Spleen (tissue), 11 donors: ENCODE results near the gene NXPH4. TPM values are rescaled to one million over a fixed set of nuclear protein-coding genes. Genes with fewer than 3 reads are reported as not detected.

Experiments used
- DNase-seq: peaks from one replicate; pipeline ENCODE4 v3.0.0-alpha.2; 2020
- H3K27ac ChIP-seq, 8 donors: fragments of 200-600 bp; sonication (generic) in 7 of 8; 1 replicate in 4 of 8; 2 replicates in 4 of 8; pipeline versions ENCODE4 v1.5.0 to v1.8.0; 2016 to 2021; ENCODE audit warnings: inconsistent platforms in 4 of 8, mild to moderate bottlenecking in 4 of 8, moderate library complexity in 1 of 8
- H3K27me3 ChIP-seq, 7 donors: fragments of 200-600 bp; sonication (generic) in 6 of 7; replicated peaks in 1 of 7; 1 replicate in 4 of 7; 2 replicates in 3 of 7; pipeline versions ENCODE4 v1.5.0 to v1.8.0; 2016 to 2021; ENCODE audit warnings: inconsistent platforms in 3 of 7, mild to moderate bottlenecking in 1 of 7
- H3K36me3 ChIP-seq, 6 donors: fragments of 200-600 bp; sonication (generic) in 5 of 6; 1 replicate in 4 of 6; 2 replicates in 2 of 6; pipeline versions ENCODE4 v1.5.0 to v1.8.0; 2016 to 2021; ENCODE audit warnings: inconsistent platforms in 2 of 6
- H3K4me1 ChIP-seq, 6 donors: fragments of 200-600 bp; sonication (generic) in 5 of 6; 1 replicate in 3 of 6; 2 replicates in 3 of 6; pipeline versions ENCODE4 v1.5.0 to v1.8.0; 2016 to 2021; ENCODE audit warnings: inconsistent platforms in 3 of 6
- H3K4me3 ChIP-seq, 8 donors: fragments of 200-600 bp; sonication (generic) in 7 of 8; 1 replicate in 4 of 8; 2 replicates in 4 of 8; pipeline versions ENCODE4 v1.5.0 to v1.8.0; 2016 to 2021; ENCODE audit warnings: inconsistent platforms in 4 of 8, mild to moderate bottlenecking in 4 of 8, moderate library complexity in 2 of 8
- H3K9me3 ChIP-seq, 8 donors: fragments of 200-600 bp; sonication (generic) in 7 of 8; 1 replicate in 4 of 8; 2 replicates in 4 of 8; pipeline versions ENCODE4 v1.5.0 to v1.8.0; 2016 to 2021; ENCODE audit warnings: inconsistent platforms in 4 of 8
- CTCF ChIP-seq, 11 experiments: fragments of 200-600 bp in 7 of 11; fragments of 450-650 bp in 4 of 11; sonication (generic) in 4 of 11; IDR thresholded peaks in 8 of 11; conservative IDR thresholded peaks in 3 of 11; 1 replicate in 7 of 11; 2 replicates in 4 of 11; pipeline versions ENCODE4 v1.4.0 to v1.8.0; 2016 to 2021; ENCODE audit warnings: antibody characterized with exemption in 11 of 11, inconsistent platforms in 4 of 11, mild to moderate bottlenecking in 1 of 11
- POLR2A ChIP-seq, 3 donors: fragments of 450-650 bp; IDR thresholded peaks; one replicate each; pipeline ENCODE4 v1.5.1; 2017; ENCODE audit warnings: antibody characterized with exemption in 3 of 3, mild to moderate bottlenecking in 1 of 3
- POLR2AphosphoS5 ChIP-seq, 3 donors: sonication (generic); formaldehyde crosslinking; IDR thresholded peaks; one replicate each; pipeline ENCODE4 v1.5.1; 2017; ENCODE audit warnings: antibody characterized with exemption in 3 of 3
- WGBS, 5 donors: extraction: QIAGEN DNeasy Blood & Tissue Kit in 3 of 5; methylation state at CpG; one replicate each; pipeline versions ENCODE4 v1.1.5 to v1.1.7; 2013 to 2018; 5-methylcytosine and 5-hydroxymethylcytosine counted together
- intact Hi-C: fragments of 100-400 bp; cut with DNase I; formaldehyde crosslinking; loops from one replicate; pipeline ENCODE4 v1.15.0; 2023; ENCODE audit warnings: low total_unique reads
- polyA plus RNA-seq, 3 donors: library from polyadenylated mRNA; stranded (reverse); fragments of 200-250 nt; gene quantifications; one replicate each; pipeline ENCODE4 v1.2.1, GENCODE V29; 2013
- total RNA-seq, 7 donors: library from RNA; depleted of rRNA in 3 of 7; stranded (reverse); fragments of >200 nt in 3 of 7; fragmentation: NEBNext Ultra II Directional in 4 of 7; extraction: Animal tissue kit (Norgen Biotek cat#: 25700) in 4 of 7; gene quantifications; one replicate each; pipeline versions ENCODE4 v1.1.0 to v1.2.1, GENCODE V29; 2016 to 2021
- donor health status: healthy with polysubstance abuse.
- donor health status: DM: no; HTN: no; CAD: no; lungs with moderate emphysema.
- donor health status: DM: no; HTN: no; CAD: no.
- donor health status: Bipolar disorder and iron deficiency.
- donor health status: healthy.
- donor health status: DM: no; HTN: no; CAD: no.
- donor health status: DM: yes; HTN: yes; CAD: no.

NXPH4 gene
- total and polyA plus RNA-seq, 10 donors: 0.11 to 0.60 (median 0.23) TPM; not detected in 4

GRCh38 chr12:57211791-57212700 is 4.5 kb upstream of the NXPH4 start:
- DNase-seq: no peak
- Histone ChIP-seq H3K27me3 (peaks cover 0 to 50% (median 36%) of the 10 kb centered on the region in 7 donors), H3K9me3 (no peaks in the 10 kb centered on the region), H3K4me3 (no peak overlapping the region), H3K27ac (no peak overlapping the region), H3K36me3 (peaks cover 0 to 60% (median 8%) of the 10 kb centered on the region in 6 donors), H3K4me1 (peaks cover 15 to 44% (median 39%) of the 10 kb centered on the region in 6 donors)
- 86 to 91% (median 89%) methylated on average over 24 to 27 of the region's 27 CpGs for WGBS, 5 donors
- TF ChIP-seq POLR2A (IDR thresholded peaks at IDR 0.05) (no peak), CTCF (IDR thresholded peaks at IDR 0.05 in 8 of 11, conservative IDR thresholded peaks at IDR 0.05 in 3 of 11) (no peak), POLR2AphosphoS5 (IDR thresholded peaks at IDR 0.05) (no peak)
- intact Hi-C loops: no loop called here

DNA sequence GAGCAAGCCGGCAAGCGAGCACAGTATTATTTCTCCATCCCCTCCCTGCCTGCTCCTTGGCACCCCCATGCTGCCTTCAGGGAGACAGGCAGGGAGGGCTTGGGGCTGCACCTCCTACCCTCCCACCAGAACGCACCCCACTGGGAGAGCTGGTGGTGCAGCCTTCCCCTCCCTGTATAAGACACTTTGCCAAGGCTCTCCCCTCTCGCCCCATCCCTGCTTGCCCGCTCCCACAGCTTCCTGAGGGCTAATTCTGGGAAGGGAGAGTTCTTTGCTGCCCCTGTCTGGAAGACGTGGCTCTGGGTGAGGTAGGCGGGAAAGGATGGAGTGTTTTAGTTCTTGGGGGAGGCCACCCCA is 3.9 kb upstream of the NXPH4 start:
- H3K4me3 ChIP-seq: no peak overlapping the region
- peak in 1 of 3 donors; percentile 8 for TF ChIP-seq POLR2AphosphoS5 (IDR thresholded peaks at IDR 0.05)
- TF ChIP-seq POLR2A (IDR thresholded peaks at IDR 0.05): no peak
- peaks cover 21 to 50% (median 45%) of the 10 kb centered on the region in 6 donors for H3K4me1 ChIP-seq
- DNase-seq: no peak
- H3K27ac ChIP-seq: no peak overlapping the region
- H3K27me3 ChIP-seq: peaks cover 0 to 57% (median 42%) of the 10 kb centered on the region in 7 donors
- H3K9me3 ChIP-seq: no peaks in the 10 kb centered on the region
- 72 to 87% (median 85%) methylated on average over 7 of the region's 7 CpGs for WGBS, 5 donors
- intact Hi-C loops: no loop called here
- peaks cover 0 to 54% (median 8%) of the 10 kb centered on the region in 6 donors for H3K36me3 ChIP-seq

GRCh38 chr12:57213058-57213715 is 3.4 kb upstream of the NXPH4 start:
- Histone ChIP-seq H3K4me1 (peaks cover 21 to 55% (median 46%) of the 10 kb centered on the region in 6 donors), H3K9me3 (no peaks in the 10 kb centered on the region), H3K4me3 (no peak overlapping the region), H3K27ac (no peak overlapping the region), H3K36me3 (peaks cover 0 to 49% (median 8%) of the 10 kb centered on the region in 6 donors), H3K27me3 (peaks cover 0 to 62% (median 47%) of the 10 kb centered on the region in 7 donors)
- intact Hi-C loops: no loop called here
- DNase-seq: peak; percentile 95
- no peak for TF ChIP-seq POLR2A (IDR thresholded peaks at IDR 0.05)
- peak; percentile 89 to 99 (median 96) for TF ChIP-seq CTCF (IDR thresholded peaks at IDR 0.05 in 8 of 11, conservative IDR thresholded peaks at IDR 0.05 in 3 of 11)
- peak; percentile 44 to 69 (median 66) for TF ChIP-seq POLR2AphosphoS5 (IDR thresholded peaks at IDR 0.05)
- 3 to 8% (median 6%) methylated on average over 16 of the region's 16 CpGs for WGBS, 5 donors

GRCh38 chr12:57213763-57214397 is 2.7 kb upstream of the NXPH4 start:
- WGBS, 5 donors: 46 to 54% (median 49%) methylated on average over 4 of the region's 4 CpGs
- Histone ChIP-seq H3K4me3 (no peak overlapping the region), H3K4me1 (peaks cover 21 to 56% (median 46%) of the 10 kb centered on the region in 6 donors), H3K27me3 (peaks cover 0 to 69% (median 54%) of the 10 kb centered on the region in 7 donors), H3K27ac (no peak overlapping the region), H3K36me3 (peaks cover 0 to 42% (median 8%) of the 10 kb centered on the region in 6 donors), H3K9me3 (no peaks in the 10 kb centered on the region)
- TF ChIP-seq POLR2AphosphoS5 (IDR thresholded peaks at IDR 0.05): no peak
- TF ChIP-seq CTCF (IDR thresholded peaks at IDR 0.05 in 8 of 11, conservative IDR thresholded peaks at IDR 0.05 in 3 of 11): no peak
- TF ChIP-seq POLR2A (IDR thresholded peaks at IDR 0.05): no peak
- no peak for DNase-seq
- intact Hi-C loops: no loop called here
